SK-N-SH treated with all-trans-retinoic acid at 6 μM for 48 hours (cell line): ENCODE measurements around the gene TSSK3.

Experiments
- ATAC-seq: fragments of 200-7000 bp; cut with Tn5 transposase; 3 replicates; pipeline ENCODE4 v1.9.1; 2020; ENCODE audit warnings: mild to moderate bottlenecking, moderate library complexity
- SNAI2 ChIP-seq: fragments of 250-450 bp; sonication (Bioruptor Pico); IDR thresholded peaks from 2 replicates; pipeline ENCODE4 v1.5.0; 2020; ENCODE audit warnings: mild to moderate bottlenecking, moderate library complexity
- TCF4 ChIP-seq: fragments of 250-450 bp; sonication (Bioruptor Pico); IDR thresholded peaks from 2 replicates; pipeline ENCODE4 v1.8.0; 2021; ENCODE audit warnings: mild to moderate bottlenecking, moderate library complexity, borderline replicate concordance
- TF ChIP-seq, protein P1 (sequence below): fragments of 250-450 bp; sonication (Bioruptor Pico); IDR thresholded peaks from 2 replicates; pipeline ENCODE4 v1.8.0; 2021; ENCODE audit warnings: low read depth, mild to moderate bottlenecking, moderate library complexity, borderline replicate concordance

TSSK3 gene

DNA sequence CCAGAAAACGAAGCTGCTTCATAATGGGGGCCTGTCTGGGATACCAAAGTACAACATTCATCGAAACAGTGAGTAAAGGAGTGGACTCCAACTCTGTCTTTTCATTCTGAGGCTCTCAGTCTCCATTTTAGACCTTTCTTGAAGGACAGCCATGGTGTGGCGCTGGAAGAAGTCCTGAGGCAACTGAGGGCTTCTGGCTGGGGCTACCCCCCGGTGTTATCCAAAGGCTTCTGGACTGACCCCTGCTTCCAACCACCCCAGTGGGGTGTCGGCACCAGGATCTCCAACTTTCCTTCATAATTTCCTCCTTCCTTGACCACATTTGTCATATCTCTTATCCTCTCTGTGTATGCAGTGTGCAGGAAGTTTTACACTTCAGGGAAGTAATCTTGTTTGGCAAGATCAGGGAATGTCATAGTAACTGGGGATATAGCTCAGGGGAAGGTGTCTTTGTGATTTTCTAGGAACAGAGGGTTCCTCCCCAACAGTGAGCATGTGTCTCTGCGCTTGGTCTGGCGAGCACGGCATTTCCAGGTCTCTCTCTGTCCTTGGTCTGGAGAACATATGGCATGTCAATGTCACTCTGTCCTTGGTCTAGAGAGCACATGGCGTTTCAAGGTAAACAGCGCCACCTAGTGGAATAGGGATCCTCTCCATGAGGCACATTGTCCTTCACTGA is 51.3 kb downstream of the TSSK3 start:
- peak; percentile 94 for ATAC-seq
- TF ChIP-seq SNAI2 (no peak), TCF4 (CRISPR knock-in tag) (peak; percentile 42; the same call in 1 of the 2 replicates)
- TF ChIP-seq, protein P1, sequence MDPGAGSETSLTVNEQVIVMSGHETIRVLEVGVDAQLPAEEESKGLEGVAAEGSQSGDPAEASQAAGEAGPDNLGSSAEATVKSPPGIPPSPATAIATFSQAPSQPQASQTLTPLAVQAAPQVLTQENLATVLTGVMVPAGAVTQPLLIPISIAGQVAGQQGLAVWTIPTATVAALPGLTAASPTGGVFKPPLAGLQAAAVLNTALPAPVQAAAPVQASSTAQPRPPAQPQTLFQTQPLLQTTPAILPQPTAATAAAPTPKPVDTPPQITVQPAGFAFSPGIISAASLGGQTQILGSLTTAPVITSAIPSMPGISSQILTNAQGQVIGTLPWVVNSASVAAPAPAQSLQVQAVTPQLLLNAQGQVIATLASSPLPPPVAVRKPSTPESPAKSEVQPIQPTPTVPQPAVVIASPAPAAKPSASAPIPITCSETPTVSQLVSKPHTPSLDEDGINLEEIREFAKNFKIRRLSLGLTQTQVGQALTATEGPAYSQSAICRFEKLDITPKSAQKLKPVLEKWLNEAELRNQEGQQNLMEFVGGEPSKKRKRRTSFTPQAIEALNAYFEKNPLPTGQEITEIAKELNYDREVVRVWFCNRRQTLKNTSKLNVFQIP (CRISPR knock-in tag): no peak
- TF ChIP-seq, all 23 proteins: peak for 1
